Measurements from ENCODE around the gene MAK. TPM values are rescaled to one million over a fixed set of nuclear protein-coding genes. Genes with fewer than 3 reads are reported as not detected.

MAK gene
- total RNA-seq, 2 experiments from 2014 or later: 0.47 to 0.73 TPM

DNA sequence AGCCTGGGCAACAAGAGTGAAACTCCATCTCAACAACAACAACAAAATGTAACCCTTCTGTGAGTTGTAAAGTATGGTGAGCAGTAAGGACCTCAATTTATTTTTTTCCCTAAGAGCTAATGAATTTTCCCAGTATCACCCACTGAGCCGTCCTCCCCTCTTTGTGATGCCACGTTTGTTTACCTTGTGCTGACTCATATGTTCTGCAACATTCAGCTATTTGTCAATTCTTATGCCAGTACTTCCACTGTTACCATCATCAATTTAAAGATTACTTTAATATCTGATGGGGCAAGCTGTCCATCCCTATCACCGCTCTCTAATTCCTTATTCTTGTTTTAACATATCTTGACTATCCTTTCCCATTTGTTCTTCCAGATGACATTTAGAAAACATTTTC is 37.5 kb downstream of the MAK start:
- no peaks in the 10 kb centered on the region for H3K27me3 Mint-ChIP-seq
- no peaks in the 10 kb centered on the region for H3K9me3 Mint-ChIP-seq
- H3K27ac ChIP-seq (ENCODE audit: low read depth in 1 of 2, low read length in 2 of 2): no peak overlapping the region
- DNase-seq (peak in 1 of 14 experiments; percentile 5), ATAC-seq (ENCODE audit: poor library complexity) (no peak)
- no peaks in the 10 kb centered on the region for H3K4me1 ChIP-seq (ENCODE audit: insufficient read depth, low read length)
- no peaks in the 10 kb centered on the region for H3K27me3 ChIP-seq (ENCODE audit: control insufficient read depth in 1 of 2, insufficient read depth in 2 of 2, low read length in 2 of 2)
- TF ChIP-seq, protein P1, sequence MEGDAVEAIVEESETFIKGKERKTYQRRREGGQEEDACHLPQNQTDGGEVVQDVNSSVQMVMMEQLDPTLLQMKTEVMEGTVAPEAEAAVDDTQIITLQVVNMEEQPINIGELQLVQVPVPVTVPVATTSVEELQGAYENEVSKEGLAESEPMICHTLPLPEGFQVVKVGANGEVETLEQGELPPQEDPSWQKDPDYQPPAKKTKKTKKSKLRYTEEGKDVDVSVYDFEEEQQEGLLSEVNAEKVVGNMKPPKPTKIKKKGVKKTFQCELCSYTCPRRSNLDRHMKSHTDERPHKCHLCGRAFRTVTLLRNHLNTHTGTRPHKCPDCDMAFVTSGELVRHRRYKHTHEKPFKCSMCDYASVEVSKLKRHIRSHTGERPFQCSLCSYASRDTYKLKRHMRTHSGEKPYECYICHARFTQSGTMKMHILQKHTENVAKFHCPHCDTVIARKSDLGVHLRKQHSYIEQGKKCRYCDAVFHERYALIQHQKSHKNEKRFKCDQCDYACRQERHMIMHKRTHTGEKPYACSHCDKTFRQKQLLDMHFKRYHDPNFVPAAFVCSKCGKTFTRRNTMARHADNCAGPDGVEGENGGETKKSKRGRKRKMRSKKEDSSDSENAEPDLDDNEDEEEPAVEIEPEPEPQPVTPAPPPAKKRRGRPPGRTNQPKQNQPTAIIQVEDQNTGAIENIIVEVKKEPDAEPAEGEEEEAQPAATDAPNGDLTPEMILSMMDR (IDR thresholded peaks at IDR 0.05): no peak
- H3K36me3 Mint-ChIP-seq (ENCODE audit: low read depth): no peaks in the 10 kb centered on the region
- no peaks in the 10 kb centered on the region for H3K9me3 ChIP-seq (ENCODE audit: control insufficient read depth in 1 of 2, insufficient read depth in 1 of 2, low read length in 2 of 2)
- H3K36me3 ChIP-seq (ENCODE audit: insufficient read depth, low read length): no peaks in the 10 kb centered on the region
- H3K27ac Mint-ChIP-seq: no peak overlapping the region
- H3K4me3 Mint-ChIP-seq: no peak overlapping the region
- ChIA-PET POLR2A (no interaction called here), CTCF (interaction anchor here (1.0 kb wide), 1 partner anchor 290 kb away, joined by 3 read pairs; no protein-coding TSS in a partner anchor)
- intact Hi-C loops (cut with DNase I, micrococcal nuclease): loop anchor here (1.0 to 5.0 kb wide), 3 partner anchors 109 to 323 kb away; partner anchors contain the start of genes C6orf52 (in 1 of the 2) and PAK1IP1 (in 1 of the 2)
- H3K4me3 ChIP-seq (ENCODE audit: low read length): no peak overlapping the region
- no peaks in the 10 kb centered on the region for H3K4me1 Mint-ChIP-seq (ENCODE audit: low read depth)

DNA sequence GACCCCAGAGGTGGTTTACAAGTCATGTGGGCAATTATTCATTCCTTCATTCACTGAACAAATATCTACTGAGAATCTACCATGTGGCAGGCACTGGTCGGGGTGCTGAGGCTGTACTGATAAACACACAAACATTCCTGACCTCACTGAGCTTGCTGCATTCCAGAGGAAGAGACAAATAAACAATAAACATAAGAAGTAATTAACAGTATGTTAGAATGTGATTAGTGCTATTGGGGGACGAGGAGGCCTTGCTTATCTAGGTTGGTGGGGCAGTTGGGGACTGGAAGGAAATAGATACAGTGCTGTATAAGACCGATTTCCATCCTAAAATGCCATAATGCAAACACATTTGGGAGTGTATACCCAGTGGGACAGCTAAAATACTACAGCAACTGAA is 44.1 kb downstream of the MAK start:
- H3K4me3 ChIP-seq (ENCODE audit: low read length): no peak overlapping the region
- ATAC-seq (ENCODE audit: poor library complexity): no peak
- H3K27ac ChIP-seq (ENCODE audit: low read depth in 1 of 2, low read length in 2 of 2): no peak overlapping the region
- TF ChIP-seq, protein P1 (IDR thresholded peaks at IDR 0.05): no peak
- CTCF ChIA-PET: no interaction called here
- DNase-seq: no peak
- intact Hi-C loops (cut with DNase I, micrococcal nuclease): no loop called here
- H3K27me3 ChIP-seq (ENCODE audit: control insufficient read depth in 1 of 2, insufficient read depth in 2 of 2, low read length in 2 of 2): no peaks in the 10 kb centered on the region
- Mint-ChIP-seq H3K4me1 (ENCODE audit: low read depth) (no peaks in the 10 kb centered on the region), H3K36me3 (ENCODE audit: low read depth) (peaks cover 14% of the 10 kb centered on the region), H3K4me3 (no peak overlapping the region), H3K9me3 (no peaks in the 10 kb centered on the region), H3K27ac (no peak overlapping the region), H3K27me3 (no peaks in the 10 kb centered on the region)
- H3K4me1 ChIP-seq (ENCODE audit: insufficient read depth, low read length): no peaks in the 10 kb centered on the region
- peaks cover 2% of the 10 kb centered on the region for H3K36me3 ChIP-seq (ENCODE audit: insufficient read depth, low read length)
- POLR2A ChIA-PET: no interaction called here
- no peaks in the 10 kb centered on the region for H3K9me3 ChIP-seq (ENCODE audit: control insufficient read depth in 1 of 2, insufficient read depth in 1 of 2, low read length in 2 of 2)

DNA sequence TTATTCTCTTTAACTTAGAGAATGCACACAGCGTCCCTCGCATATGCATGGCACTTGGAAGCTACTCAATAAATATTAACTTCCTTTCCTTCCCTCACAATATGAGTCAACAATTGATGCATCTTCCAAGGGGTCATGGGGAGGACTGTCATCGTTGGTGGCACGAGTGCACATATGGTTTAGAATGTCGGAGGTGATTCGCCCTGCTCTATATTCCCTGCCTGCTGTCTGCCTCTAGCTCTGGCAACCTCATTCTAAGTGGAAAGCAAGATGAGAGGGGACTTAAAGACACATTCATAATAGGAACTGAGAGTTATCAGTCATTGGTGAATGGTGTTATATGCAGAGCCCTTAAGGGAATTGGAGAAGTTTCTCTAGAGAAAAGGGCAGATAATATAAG is 44.6 kb downstream of the MAK start:
- ChIA-PET POLR2A (no interaction called here), CTCF (no interaction called here)
- Histone ChIP-seq H3K4me1 (ENCODE audit: insufficient read depth, low read length) (no peaks in the 10 kb centered on the region), H3K27ac (ENCODE audit: low read depth in 1 of 2, low read length in 2 of 2) (no peak overlapping the region), H3K9me3 (ENCODE audit: control insufficient read depth in 1 of 2, insufficient read depth in 1 of 2, low read length in 2 of 2) (no peaks in the 10 kb centered on the region), H3K27me3 (ENCODE audit: control insufficient read depth in 1 of 2, insufficient read depth in 2 of 2, low read length in 2 of 2) (no peaks in the 10 kb centered on the region), H3K36me3 (ENCODE audit: insufficient read depth, low read length) (peaks cover 2% of the 10 kb centered on the region), H3K4me3 (ENCODE audit: low read length) (no peak overlapping the region)
- Mint-ChIP-seq H3K9me3 (no peaks in the 10 kb centered on the region), H3K36me3 (ENCODE audit: low read depth) (peaks cover 20% of the 10 kb centered on the region), H3K4me3 (no peak overlapping the region), H3K27ac (no peak overlapping the region), H3K4me1 (ENCODE audit: low read depth) (no peaks in the 10 kb centered on the region), H3K27me3 (no peaks in the 10 kb centered on the region)
- TF ChIP-seq, protein P1 (IDR thresholded peaks at IDR 0.05): no peak
- DNase-seq (no peak), ATAC-seq (ENCODE audit: poor library complexity) (no peak)
- intact Hi-C loops (cut with DNase I, micrococcal nuclease): no loop called here
